A673 (cell line): ENCODE results near the gene CDK15.

Experiments used
- EZH2 ChIP-seq: fragments of 200-600 bp; sonication (generic); IDR thresholded peaks from 2 replicates; pipeline ENCODE4 v1.6.1; 2017; ENCODE audit warnings: borderline replicate concordance, low read depth, mild to moderate bottlenecking, mixed read lengths, antibody characterized with exemption, low read length; ENCODE audit not compliant: poor library complexity, severe bottlenecking
- TF ChIP-seq, protein P1 (sequence below): fragments of 300-800, 200-600 bp; sonication (generic); conservative IDR thresholded peaks from 2 replicates; pipeline ENCODE4 v1.5.1; 2017; ENCODE audit warnings: low read depth, mild to moderate bottlenecking, antibody characterized with exemption, low read length, moderate library complexity, mixed read lengths

DNA sequence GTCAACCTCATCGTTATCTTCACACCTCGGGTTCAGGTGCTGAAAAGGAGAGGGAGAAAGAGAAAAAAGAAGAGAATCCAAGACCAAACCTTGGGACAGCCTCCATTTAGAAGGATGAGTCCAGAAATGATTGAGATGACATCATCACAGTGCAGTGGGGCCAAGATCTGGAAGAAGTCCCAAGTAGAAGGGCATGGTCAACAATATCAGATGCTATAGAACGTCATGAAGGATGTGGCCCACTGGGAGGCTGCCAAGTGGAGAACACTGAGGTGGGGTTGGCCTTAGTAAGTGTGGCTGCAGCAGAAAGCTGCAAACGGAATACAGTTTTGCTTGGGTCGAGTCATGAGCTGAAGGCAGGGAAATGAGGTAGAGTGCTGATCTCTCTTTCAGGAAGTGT lies 136.2 kb downstream of the CDK15 start:
- TF ChIP-seq, protein P1, sequence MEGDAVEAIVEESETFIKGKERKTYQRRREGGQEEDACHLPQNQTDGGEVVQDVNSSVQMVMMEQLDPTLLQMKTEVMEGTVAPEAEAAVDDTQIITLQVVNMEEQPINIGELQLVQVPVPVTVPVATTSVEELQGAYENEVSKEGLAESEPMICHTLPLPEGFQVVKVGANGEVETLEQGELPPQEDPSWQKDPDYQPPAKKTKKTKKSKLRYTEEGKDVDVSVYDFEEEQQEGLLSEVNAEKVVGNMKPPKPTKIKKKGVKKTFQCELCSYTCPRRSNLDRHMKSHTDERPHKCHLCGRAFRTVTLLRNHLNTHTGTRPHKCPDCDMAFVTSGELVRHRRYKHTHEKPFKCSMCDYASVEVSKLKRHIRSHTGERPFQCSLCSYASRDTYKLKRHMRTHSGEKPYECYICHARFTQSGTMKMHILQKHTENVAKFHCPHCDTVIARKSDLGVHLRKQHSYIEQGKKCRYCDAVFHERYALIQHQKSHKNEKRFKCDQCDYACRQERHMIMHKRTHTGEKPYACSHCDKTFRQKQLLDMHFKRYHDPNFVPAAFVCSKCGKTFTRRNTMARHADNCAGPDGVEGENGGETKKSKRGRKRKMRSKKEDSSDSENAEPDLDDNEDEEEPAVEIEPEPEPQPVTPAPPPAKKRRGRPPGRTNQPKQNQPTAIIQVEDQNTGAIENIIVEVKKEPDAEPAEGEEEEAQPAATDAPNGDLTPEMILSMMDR = no peak
- no peak for TF ChIP-seq EZH2
